H1 (cell line): ENCODE data around the gene PXMP4. TPM values are rescaled to one million over a fixed set of nuclear protein-coding genes. Genes with fewer than 3 reads are reported as not detected.

Experiments used
- ASH2L ChIP-seq: fragments of 200-600, 300-600 bp; sonication (generic); IDR thresholded peaks from one replicate; pipeline ENCODE4 v1.7.1; 2017; ENCODE audit warnings: low read length
- ATF3 ChIP-seq: IDR thresholded peaks from 2 replicates; pipeline ENCODE4 v1.6.1; 2011; ENCODE audit warnings: low read depth, mild to moderate bottlenecking, low read length; ENCODE audit not compliant: insufficient read depth
- CHD2 ChIP-seq: IDR thresholded peaks from 2 replicates; pipeline ENCODE4 v1.6.1; 2012; ENCODE audit warnings: low read length, improper control_type of control experiment
- CTCF ChIP-seq, 3 experiments: IDR thresholded peaks; 1 replicate in 2 of 3; 2 replicates in 1 of 3; pipeline versions ENCODE4 v1.5.1 to v1.6.1; 2011; ENCODE audit warnings: low read length in 3 of 3, mild to moderate bottlenecking in 3 of 3, inconsistent platforms in 2 of 3, low read depth in 1 of 3, moderate library complexity in 1 of 3; ENCODE audit not compliant: insufficient read depth in 1 of 3; ENCODE audit errors: control extremely low read depth in 1 of 3
- NRF1 ChIP-seq: IDR thresholded peaks from 2 replicates; pipeline ENCODE4 v1.6.1; 2011; ENCODE audit warnings: mild to moderate bottlenecking, low read depth, low read length, improper control_type of control experiment
- POLR2A ChIP-seq, 2 experiments: IDR thresholded peaks; 1 replicate in 1 of 2; 2 replicates in 1 of 2; pipeline ENCODE4 v1.6.1; 2011; ENCODE audit warnings: low read depth in 2 of 2, low read length in 2 of 2, mild to moderate bottlenecking in 2 of 2; ENCODE audit errors: control extremely low read depth in 1 of 2
- RBBP5 ChIP-seq: IDR thresholded peaks from 2 replicates; pipeline ENCODE4 v1.7.1; 2012; ENCODE audit warnings: low read depth, mild to moderate bottlenecking, inconsistent platforms, low read length, moderate library complexity, borderline replicate concordance
- RNF2 ChIP-seq: fragments of 200-900, 300-1000 bp; sonication (generic); IDR thresholded peaks from 2 replicates; pipeline ENCODE4 v1.7.1; 2016; ENCODE audit warnings: borderline replicate concordance, low read depth, mild to moderate bottlenecking, antibody characterized with exemption, low read length; ENCODE audit not compliant: poor library complexity, severe bottlenecking; ENCODE audit errors: missing control alignments
- TAF1 ChIP-seq: IDR thresholded peaks from 2 replicates; pipeline ENCODE4 v1.6.1; 2011; ENCODE audit warnings: mild to moderate bottlenecking, low read depth, low read length
- polyA plus RNA-seq, 7 experiments: library from polyadenylated mRNA; depleted of rRNA in 3 of 7; stranded (reverse) in 5 of 7; unstranded in 2 of 7; fragments of >200 nt in 5 of 7; fragments of 200-250 nt in 2 of 7; gene quantifications; 1 replicate in 5 of 7; 2 replicates in 1 of 7; 4 replicates in 1 of 7; pipeline versions ENCODE4 v1.2.1 to v1.2.3, GENCODE V29; 2011 to 2013; ENCODE audit warnings: missing spikeins in 2 of 7, mixed read lengths in 2 of 7
- total RNA-seq: library from RNA; stranded (reverse); fragmentation: NEBNext Ultra II Directional; extraction: Animal tissue kit (Norgen Biotek cat#: 25700); gene quantifications from 2 replicates; pipeline ENCODE4 v1.2.1, GENCODE V29; 2021

PXMP4 gene
- total and polyA plus RNA-seq, 2 of the 8 experiments (the other 6 are each of a cell fraction or from before 2014, with no cell fraction given), result 3.3 to 3.4 TPM

GRCh38 chr20:33740189-33740588, 20.1 kb upstream of the PXMP4 start (continued):
- TF ChIP-seq CTCF (IDR thresholded peaks at IDR 0.05; ENCODE audit: control extremely low read depth in 1 of 3, insufficient read depth in 1 of 3, low read depth in 1 of 3, low read length in 3 of 3), result no peak
- no peak for TF ChIP-seq ATF3
- TF ChIP-seq RBBP5, result no peak
- TF ChIP-seq CHD2, result no peak
- no peak for TF ChIP-seq NRF1
- TF ChIP-seq POLR2A (IDR thresholded peaks at IDR 0.05; ENCODE audit: control extremely low read depth in 1 of 2, low read depth in 2 of 2, low read length in 2 of 2), result no peak
- TF ChIP-seq RNF2, result no peak
- no peak for TF ChIP-seq ASH2L
- no peak for TF ChIP-seq TAF1
- TF ChIP-seq, all 59 proteins: peak for 0
